Astrocyte (in vitro differentiated cells and primary cell): Measurements from ENCODE around the gene GABRB1. TPM values are rescaled to one million over a fixed set of nuclear protein-coding genes. Genes with fewer than 3 reads are reported as not detected.

ENCODE experiments used
- DNase-seq: peaks from one replicate; pipeline ENCODE4 v3.0.0-alpha.2; 2010; ENCODE audit warnings: low read depth
- FAIRE-seq: peaks from 2 replicates; lab custom pipeline; 2011; peaks lifted over from hg19 to GRCh38; lab: Jason Lieb, UNC
- H2AFZ ChIP-seq: 2 replicates; pipeline ENCODE4 v1.6.0; 2012; ENCODE audit warnings: low read depth, low read length, inconsistent platforms
- H3K27ac ChIP-seq: 2 replicates; pipeline ENCODE4 v1.5.1; 2011; ENCODE audit warnings: low read depth, low read length, inconsistent platforms
- H3K27me3 ChIP-seq: 2 replicates; pipeline ENCODE4 v1.6.0; 2011; ENCODE audit warnings: low read length, inconsistent platforms; ENCODE audit not compliant: insufficient read depth
- H3K36me3 ChIP-seq: 2 replicates; pipeline ENCODE4 v1.5.1; 2011; ENCODE audit warnings: low read length, inconsistent platforms; ENCODE audit not compliant: insufficient read depth
- H3K4me1 ChIP-seq: 2 replicates; pipeline ENCODE4 v1.5.1; 2011; ENCODE audit warnings: low read length, inconsistent platforms; ENCODE audit not compliant: insufficient read depth
- H3K4me2 ChIP-seq: 2 replicates; pipeline ENCODE4 v1.6.0; 2012; ENCODE audit warnings: low read length, inconsistent platforms
- H3K4me3 ChIP-seq: 2 replicates; pipeline ENCODE4 v1.5.1; 2011; ENCODE audit warnings: low read depth, mild to moderate bottlenecking, low read length, inconsistent platforms; ENCODE audit not compliant: insufficient read depth
- H3K79me2 ChIP-seq: 2 replicates; pipeline ENCODE4 v1.6.0; 2012; ENCODE audit warnings: mild to moderate bottlenecking, low read length, inconsistent platforms; ENCODE audit not compliant: insufficient read depth
- H3K9ac ChIP-seq: 2 replicates; pipeline ENCODE4 v1.6.0; 2012; ENCODE audit warnings: mild to moderate bottlenecking, low read length, inconsistent platforms
- H3K9me3 ChIP-seq: 2 replicates; pipeline ENCODE4 v1.5.1; 2012; ENCODE audit warnings: low read depth, mild to moderate bottlenecking, low read length, inconsistent platforms; ENCODE audit not compliant: insufficient read depth
- H4K20me1 ChIP-seq: 2 replicates; pipeline ENCODE4 v1.6.0; 2012; ENCODE audit warnings: low read length, inconsistent platforms; ENCODE audit not compliant: insufficient read depth
- H3K27ac Mint-ChIP-seq: one replicate; pipeline ENCODE4 v1.8.0; 2021; ENCODE audit warnings: mild to moderate bottlenecking, mixed read lengths; ENCODE audit not compliant: unreplicated experiment
- H3K27me3 Mint-ChIP-seq: one replicate; pipeline ENCODE4 v1.8.0; 2021; ENCODE audit warnings: low read depth, mixed read lengths; ENCODE audit not compliant: unreplicated experiment
- H3K36me3 Mint-ChIP-seq: one replicate; pipeline ENCODE4 v1.8.0; 2021; ENCODE audit warnings: low read depth, mixed read lengths; ENCODE audit not compliant: unreplicated experiment
- H3K4me1 Mint-ChIP-seq: one replicate; pipeline ENCODE4 v1.8.0; 2021; ENCODE audit warnings: low read depth, mixed read lengths; ENCODE audit not compliant: unreplicated experiment
- H3K4me3 Mint-ChIP-seq: one replicate; pipeline ENCODE4 v1.8.0; 2021; ENCODE audit warnings: mild to moderate bottlenecking, moderate library complexity, mixed read lengths; ENCODE audit not compliant: unreplicated experiment
- H3K9me3 Mint-ChIP-seq: one replicate; pipeline ENCODE4 v1.8.0; 2021; ENCODE audit warnings: mild to moderate bottlenecking, mixed read lengths; ENCODE audit not compliant: unreplicated experiment
- EZH2 ChIP-seq: IDR thresholded peaks from 2 replicates; pipeline ENCODE4 v1.6.1; 2012; ENCODE audit warnings: mild to moderate bottlenecking, low read length, inconsistent platforms; ENCODE audit not compliant: insufficient read depth
- total RNA-seq: library from RNA; stranded (reverse); gene quantifications from 2 replicates; pipeline ENCODE4 v1.2.1, GENCODE V29; 2021
- TF ChIP-seq, protein P1 (sequence below): IDR thresholded peaks from 2 replicates; pipeline ENCODE4 v1.5.1; 2011; ENCODE audit warnings: low read depth, mild to moderate bottlenecking, inconsistent platforms, low read length, moderate library complexity; ENCODE audit not compliant: insufficient read depth

Gene GABRB1
- total RNA-seq, 1 donor from 2014 or later, result not detected

DNA sequence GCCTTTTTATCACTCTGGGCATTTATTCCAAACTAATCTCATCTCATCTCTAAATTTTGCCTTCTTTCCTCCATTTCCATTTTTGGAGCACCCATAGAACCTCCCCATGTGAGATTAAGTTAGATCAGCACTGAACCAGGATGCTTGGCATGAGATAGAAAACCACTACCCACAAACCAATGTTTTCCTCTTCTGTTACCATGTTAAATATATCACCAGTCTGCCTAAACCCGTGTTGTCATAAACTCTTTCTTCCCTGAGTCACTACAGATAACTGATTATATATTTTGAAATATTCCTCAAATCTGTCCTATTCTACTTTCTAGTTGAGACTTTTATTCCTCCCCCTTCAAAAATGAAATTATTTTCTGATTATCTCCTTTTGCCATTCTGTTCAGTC, 37.6 kb downstream of the GABRB1 start:
- no peaks in the 10 kb centered on the region for H3K27me3 Mint-ChIP-seq
- no peaks in the 10 kb centered on the region for H3K9me3 Mint-ChIP-seq
- no peaks in the 10 kb centered on the region for H3K79me2 ChIP-seq
- TF ChIP-seq, protein P1, sequence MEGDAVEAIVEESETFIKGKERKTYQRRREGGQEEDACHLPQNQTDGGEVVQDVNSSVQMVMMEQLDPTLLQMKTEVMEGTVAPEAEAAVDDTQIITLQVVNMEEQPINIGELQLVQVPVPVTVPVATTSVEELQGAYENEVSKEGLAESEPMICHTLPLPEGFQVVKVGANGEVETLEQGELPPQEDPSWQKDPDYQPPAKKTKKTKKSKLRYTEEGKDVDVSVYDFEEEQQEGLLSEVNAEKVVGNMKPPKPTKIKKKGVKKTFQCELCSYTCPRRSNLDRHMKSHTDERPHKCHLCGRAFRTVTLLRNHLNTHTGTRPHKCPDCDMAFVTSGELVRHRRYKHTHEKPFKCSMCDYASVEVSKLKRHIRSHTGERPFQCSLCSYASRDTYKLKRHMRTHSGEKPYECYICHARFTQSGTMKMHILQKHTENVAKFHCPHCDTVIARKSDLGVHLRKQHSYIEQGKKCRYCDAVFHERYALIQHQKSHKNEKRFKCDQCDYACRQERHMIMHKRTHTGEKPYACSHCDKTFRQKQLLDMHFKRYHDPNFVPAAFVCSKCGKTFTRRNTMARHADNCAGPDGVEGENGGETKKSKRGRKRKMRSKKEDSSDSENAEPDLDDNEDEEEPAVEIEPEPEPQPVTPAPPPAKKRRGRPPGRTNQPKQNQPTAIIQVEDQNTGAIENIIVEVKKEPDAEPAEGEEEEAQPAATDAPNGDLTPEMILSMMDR, result no peak
- no peak for TF ChIP-seq EZH2
- no peak overlapping the region for H3K4me2 ChIP-seq
- H3K9me3 ChIP-seq, result no peaks in the 10 kb centered on the region
- DNase-seq, result peak; percentile 84
- no peaks in the 10 kb centered on the region for H3K27me3 ChIP-seq
- H3K36me3 Mint-ChIP-seq, result no peaks in the 10 kb centered on the region
- no peak for FAIRE-seq
- H3K27ac Mint-ChIP-seq, result no peak overlapping the region
- H2AFZ ChIP-seq, result no peak overlapping the region
- no peak overlapping the region for H3K9ac ChIP-seq
- no peak overlapping the region for H3K4me3 ChIP-seq
- peaks cover 33% of the 10 kb centered on the region for H3K4me1 ChIP-seq
- peaks cover 10% of the 10 kb centered on the region for H3K4me1 Mint-ChIP-seq
- no peaks in the 10 kb centered on the region for H4K20me1 ChIP-seq
- H3K4me3 Mint-ChIP-seq, result no peak overlapping the region
- no peak overlapping the region for H3K27ac ChIP-seq
- H3K36me3 ChIP-seq, result no peaks in the 10 kb centered on the region

DNA sequence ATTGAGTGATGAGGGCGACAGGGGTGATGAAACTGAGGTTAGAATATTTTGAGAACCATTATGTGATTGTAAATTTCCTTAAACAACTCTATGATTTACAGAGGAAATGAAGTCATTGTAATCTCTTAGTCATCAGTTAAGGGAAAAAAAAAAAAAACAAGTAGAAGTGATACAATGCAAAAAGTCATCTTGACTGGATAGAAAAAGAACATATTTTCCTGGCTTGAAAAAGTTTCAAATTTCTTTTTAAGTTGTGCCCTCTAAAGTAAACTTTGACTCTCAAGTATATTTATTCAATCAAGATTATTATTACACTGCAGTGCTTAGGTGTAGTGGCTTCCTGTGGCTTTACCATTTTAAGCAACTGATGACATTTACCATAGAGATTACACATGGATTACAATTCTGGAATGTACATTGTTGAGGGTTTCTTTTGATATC, 40.6 kb downstream of the GABRB1 start:
- Histone ChIP-seq H3K4me3 (no peak overlapping the region), H3K27ac (peak overlapping the region; percentile 82), H3K36me3 (no peaks in the 10 kb centered on the region), H2AFZ (no peak overlapping the region), H3K9ac (peak overlapping the region; percentile 41), H3K27me3 (no peaks in the 10 kb centered on the region), H3K4me2 (peak overlapping the region; percentile 54), H3K4me1 (peaks cover 57% of the 10 kb centered on the region), H3K79me2 (no peaks in the 10 kb centered on the region), H4K20me1 (no peaks in the 10 kb centered on the region), H3K9me3 (no peaks in the 10 kb centered on the region)
- DNase-seq, result peak; percentile 86
- Mint-ChIP-seq H3K4me1 (peaks cover 24% of the 10 kb centered on the region), H3K36me3 (no peaks in the 10 kb centered on the region), H3K4me3 (no peak overlapping the region), H3K27ac (peak overlapping the region; percentile 81), H3K9me3 (no peaks in the 10 kb centered on the region), H3K27me3 (no peaks in the 10 kb centered on the region)
- no peak for FAIRE-seq
- TF ChIP-seq EZH2, result no peak
- TF ChIP-seq, protein P1, result no peak

DNA sequence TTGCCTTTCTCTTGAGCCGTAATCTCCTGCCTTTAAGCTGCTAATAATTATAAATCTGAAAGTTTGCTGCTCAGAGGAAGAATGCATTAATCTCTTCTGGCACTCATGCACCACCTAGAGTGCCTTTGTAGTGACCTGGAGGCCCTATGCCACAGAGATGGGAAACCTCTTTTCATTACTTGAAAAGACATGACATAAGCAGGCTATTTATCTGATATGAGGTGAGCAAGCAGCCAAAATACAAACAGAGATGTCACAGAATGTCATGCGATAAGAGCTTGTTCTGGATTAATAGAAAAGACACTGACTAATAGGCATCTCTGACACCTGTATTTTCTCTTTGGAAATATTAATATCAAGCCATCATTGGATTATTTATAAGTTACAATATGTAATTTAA, 42.3 kb downstream of the GABRB1 start:
- H2AFZ ChIP-seq, result no peak overlapping the region
- no peak overlapping the region for H3K4me3 ChIP-seq
- H3K27me3 Mint-ChIP-seq, result no peaks in the 10 kb centered on the region
- no peak for DNase-seq
- no peaks in the 10 kb centered on the region for H4K20me1 ChIP-seq
- no peak for FAIRE-seq
- H3K36me3 Mint-ChIP-seq, result no peaks in the 10 kb centered on the region
- H3K27me3 ChIP-seq, result no peaks in the 10 kb centered on the region
- H3K4me1 Mint-ChIP-seq, result peaks cover 24% of the 10 kb centered on the region
- peaks cover 57% of the 10 kb centered on the region for H3K4me1 ChIP-seq
- no peak for TF ChIP-seq EZH2
- TF ChIP-seq, protein P1, result no peak
- no peaks in the 10 kb centered on the region for H3K9me3 Mint-ChIP-seq
- no peaks in the 10 kb centered on the region for H3K9me3 ChIP-seq
- H3K4me2 ChIP-seq, result no peak overlapping the region
- no peak overlapping the region for H3K4me3 Mint-ChIP-seq
- no peak overlapping the region for H3K27ac ChIP-seq
- no peaks in the 10 kb centered on the region for H3K79me2 ChIP-seq
- no peaks in the 10 kb centered on the region for H3K36me3 ChIP-seq
- no peak overlapping the region for H3K9ac ChIP-seq
- no peak overlapping the region for H3K27ac Mint-ChIP-seq
